ENCODE results near the gene LIMD2.
"Not testable (repeated sequence)": the region's sequence is repeated elsewhere in the genome, so short reads cannot be mapped to it uniquely, and the experiment has no call there.

Gene LIMD2

GRCh38 chr17:63699638-63700527 is at the start of gene LIMD2:
Gene LIMD2, minus strand, starts transcription at chr17:63700125. Its CDS starts 827 bp downstream, at chr17:63699298.
- no peak for DNase-seq (ENCODE audit: low spot score)

GRCh38 chr17:63741408-63742173 is 41.7 kb upstream of the LIMD2 start, which contains the start of gene STRADA:
Gene STRADA, minus strand, starts transcription at chr17:63741799. Its CDS starts 13,430 bp downstream, at chr17:63728369.
- peak; percentile 98 for DNase-seq (ENCODE audit: low spot score)

GRCh38 chr17:63741143-63741407 is 41.1 kb upstream of the LIMD2 start:
- DNase-seq (ENCODE audit: low spot score), result no peak

- DNase-seq (ENCODE audit: low spot score), result peak; percentile 20
Observed at GRCh38 chr17:63740464-63741142, 40.7 kb upstream of the LIMD2 start.

GRCh38 chr17:63735691-63736090 is 35.8 kb upstream of the LIMD2 start:
- no peak for DNase-seq (ENCODE audit: low spot score)

GRCh38 chr17:63722403-63722802 is 22.5 kb upstream of the LIMD2 start:
- DNase-seq (ENCODE audit: low spot score), result no peak

- not testable (repeated sequence) for DNase-seq (ENCODE audit: low spot score)
Observed at GRCh38 chr17:63720194-63720593, 20.3 kb upstream of the LIMD2 start.

- no peak for DNase-seq (ENCODE audit: low spot score)
Observed at GRCh38 chr17:63718988-63719387, 19.1 kb upstream of the LIMD2 start.

- no peak for DNase-seq (ENCODE audit: low spot score)
Observed at GRCh38 chr17:63716426-63716825, 16.5 kb upstream of the LIMD2 start.

GRCh38 chr17:63714550-63715277 is 14.8 kb upstream of the LIMD2 start:
- DNase-seq (ENCODE audit: low spot score), result no peak

GRCh38 chr17:63709110-63709509 is 9.2 kb upstream of the LIMD2 start:
- no peak for DNase-seq (ENCODE audit: low spot score)

- DNase-seq (ENCODE audit: low spot score), result no peak
Observed at GRCh38 chr17:63707151-63707550, 7.2 kb upstream of the LIMD2 start.

- no peak for DNase-seq (ENCODE audit: low spot score)
Observed at GRCh38 chr17:63706336-63707082, 6.6 kb upstream of the LIMD2 start.

GRCh38 chr17:63705657-63706056 is 5.7 kb upstream of the LIMD2 start:
- DNase-seq (ENCODE audit: low spot score), result no peak

GRCh38 chr17:63704836-63705235 is 4.9 kb upstream of the LIMD2 start:
- no peak for DNase-seq (ENCODE audit: low spot score)

GRCh38 chr17:63704259-63704576 is 4.3 kb upstream of the LIMD2 start:
- no peak for DNase-seq (ENCODE audit: low spot score)

- DNase-seq (ENCODE audit: low spot score), result no peak
Observed at GRCh38 chr17:63703556-63704258, 3.8 kb upstream of the LIMD2 start.

GRCh38 chr17:63703029-63703428 is 3.1 kb upstream of the LIMD2 start:
- DNase-seq (ENCODE audit: low spot score), result no peak

- DNase-seq (ENCODE audit: low spot score), result no peak
Observed at GRCh38 chr17:63702721-63703015, 2.7 kb upstream of the LIMD2 start.

- no peak for DNase-seq (ENCODE audit: low spot score)
Observed at GRCh38 chr17:63701868-63702720, 2.2 kb upstream of the LIMD2 start.

Data from hematopoietic multipotent progenitor cell treated with erythropoietin and hydrocortisone succinate and interleukin-3 and kit ligand, for 15 days (in vitro differentiated cells).